ENCODE data around the gene PPIL6.
"Not testable (repeated sequence)": the region's sequence is repeated elsewhere in the genome, so short reads cannot be mapped to it uniquely, and the experiment has no call there.

Gene PPIL6

DNA sequence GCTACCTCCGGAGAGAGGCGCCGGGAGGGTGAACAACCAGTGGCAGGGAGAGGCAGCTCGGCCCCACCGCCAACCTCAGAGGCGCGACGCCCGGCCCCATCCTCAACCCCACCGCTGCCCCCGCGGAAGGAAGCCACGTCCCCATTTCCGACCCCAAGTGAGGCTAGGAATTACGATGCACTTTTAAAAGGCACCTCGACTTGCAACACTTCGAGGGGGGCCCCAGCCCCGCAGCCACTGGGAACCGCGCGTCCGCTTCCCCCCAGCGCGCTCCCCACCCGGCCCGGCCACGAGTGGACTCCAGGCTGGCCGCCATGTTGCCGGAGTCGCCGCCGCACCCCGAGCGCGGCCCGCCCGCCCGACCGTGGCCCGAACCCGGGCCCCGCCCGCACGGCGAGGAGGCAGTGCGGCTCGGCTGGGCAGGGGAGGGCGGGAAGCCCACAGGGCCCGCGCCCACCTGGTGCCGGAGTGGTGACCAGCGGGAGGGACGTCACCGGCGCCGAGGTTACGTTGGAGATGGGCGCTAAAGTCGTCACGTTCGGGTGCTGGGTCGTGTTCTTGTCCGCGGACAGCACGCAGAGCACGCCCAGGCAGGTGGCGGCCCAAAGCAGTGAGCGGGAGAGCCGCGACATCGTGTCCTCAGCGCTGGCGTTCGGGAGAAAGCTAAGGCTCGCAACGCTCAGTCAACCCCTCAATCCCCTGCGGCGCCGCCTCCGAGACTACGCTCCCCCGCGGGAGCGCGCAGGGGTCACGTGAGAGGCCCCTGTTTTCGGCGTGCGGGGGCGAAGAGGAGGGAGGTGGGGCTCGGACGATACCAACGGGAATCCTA lies 58.5 kb downstream of the PPIL6 start, which contains the start of gene CD164:
CD164 (minus strand) TSS at position 721 of the 829 bp plus-strand sequence; CDS start at position 632, 89 bp downstream.
- TF ChIP-seq ZNF274 (IDR thresholded peaks at IDR 0.05; ENCODE audit: low read depth, low read length): no peak
- H3K4me3 ChIP-seq (ENCODE audit: low read length): peak within 1 kb of the TSS; percentile 80

DNA sequence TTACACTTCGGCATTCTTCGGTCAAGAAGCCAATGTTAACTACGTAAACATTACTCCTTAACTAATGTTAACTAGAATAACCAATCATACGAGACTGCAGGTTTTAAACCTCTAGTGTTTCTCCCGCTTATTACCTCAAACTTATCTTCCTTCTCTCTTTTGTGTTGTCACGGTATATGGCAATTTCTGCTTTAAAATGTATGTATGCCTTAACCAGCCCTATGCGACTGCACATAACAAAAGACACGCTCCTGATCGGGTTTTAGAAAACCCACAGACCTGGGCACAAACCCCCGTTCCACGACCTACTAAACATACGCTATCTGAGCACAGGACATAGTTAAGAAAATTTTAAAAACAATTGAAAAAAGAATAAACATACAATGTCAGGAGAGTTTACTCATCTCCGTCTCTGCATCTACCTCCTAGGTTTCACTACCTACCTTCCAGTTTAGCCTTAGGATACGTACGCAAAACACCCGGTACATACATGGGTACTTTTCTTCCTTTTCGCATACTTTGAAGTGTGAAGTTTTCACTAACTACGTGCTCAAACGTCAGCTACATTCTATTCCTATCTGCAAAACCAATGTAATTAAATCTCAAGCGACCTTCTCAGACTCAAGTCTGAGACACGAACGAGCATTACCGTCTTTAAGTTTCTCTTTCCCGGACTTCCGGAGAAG lies 59.2 kb downstream of the PPIL6 start:
- no peak for TF ChIP-seq ZNF274 (IDR thresholded peaks at IDR 0.05; ENCODE audit: low read depth, low read length)
- H3K4me3 ChIP-seq (ENCODE audit: low read length): peak overlapping the region; percentile 80

DNA sequence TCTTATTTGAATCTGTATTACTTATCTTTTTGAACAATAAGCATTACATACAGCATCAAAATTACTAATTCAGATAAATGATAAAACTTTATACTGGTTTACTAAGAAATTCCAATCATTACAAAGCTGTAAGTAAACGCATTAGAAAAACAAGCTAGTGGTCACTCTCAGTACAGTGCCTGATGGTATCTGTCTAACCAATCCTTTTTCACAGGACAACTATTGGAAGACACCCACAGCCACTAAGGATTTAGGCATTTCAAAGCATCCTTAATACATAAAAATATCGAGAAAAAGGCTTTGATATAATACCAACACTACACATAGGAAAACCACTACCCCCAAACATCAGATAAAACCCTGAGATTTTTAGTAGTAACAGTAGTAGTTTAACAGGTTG lies 60.7 kb downstream of the PPIL6 start:
- peak overlapping the region; percentile 80; the same call in 1 of the 2 replicates for H3K4me3 ChIP-seq (ENCODE audit: low read length)
- TF ChIP-seq ZNF274 (IDR thresholded peaks at IDR 0.05; ENCODE audit: low read depth, low read length): no peak

DNA sequence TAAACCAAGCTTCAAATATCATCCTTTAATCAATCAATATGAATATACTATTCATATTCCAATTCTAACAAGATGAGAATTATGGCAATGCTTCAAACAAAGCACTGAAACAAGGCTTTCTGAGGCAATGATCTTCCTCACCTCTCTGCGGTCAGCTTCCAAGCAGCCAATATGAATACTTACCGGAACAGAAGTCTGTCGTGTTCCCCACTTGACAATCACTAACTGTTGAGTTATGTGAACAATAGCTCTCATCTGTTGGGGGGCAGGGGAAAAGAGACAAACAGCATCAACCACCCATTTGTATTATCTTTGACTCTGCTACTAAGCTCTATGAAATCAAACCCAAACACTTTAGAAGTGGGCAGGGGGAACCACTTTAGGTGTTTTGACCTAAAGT lies 62.7 kb downstream of the PPIL6 start:
- H3K4me3 ChIP-seq (ENCODE audit: low read length): no peak overlapping the region
- TF ChIP-seq ZNF274 (IDR thresholded peaks at IDR 0.05; ENCODE audit: low read depth, low read length): no peak

DNA sequence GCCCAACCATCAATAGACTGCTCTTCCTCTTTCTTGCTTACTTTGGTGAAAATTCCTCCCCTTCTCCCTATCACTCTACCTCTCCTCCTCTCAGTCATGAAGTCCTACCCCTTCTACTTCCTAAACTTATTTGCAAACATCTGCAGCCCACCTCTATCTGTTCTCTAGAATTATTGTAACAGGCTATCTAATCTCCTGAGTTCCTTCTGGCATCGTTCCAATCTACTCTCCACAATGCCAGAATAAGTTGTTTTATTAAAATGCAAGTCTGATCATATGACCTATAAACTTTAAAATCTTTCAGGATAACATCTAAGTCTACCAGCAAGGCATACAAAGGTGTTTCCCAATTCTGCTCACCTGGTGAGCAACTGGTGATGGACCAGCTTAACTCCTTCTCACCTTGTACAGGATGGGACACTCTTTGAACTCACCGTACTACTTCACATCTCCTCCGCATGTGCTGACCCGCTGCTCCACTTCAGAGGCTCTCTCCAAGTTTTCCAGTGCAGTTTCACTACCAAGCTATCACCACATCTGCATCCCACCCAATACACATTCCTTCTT lies 66.0 kb downstream of the PPIL6 start:
- no peak for TF ChIP-seq ZNF274 (IDR thresholded peaks at IDR 0.05; ENCODE audit: low read depth, low read length)
- peak overlapping the region; percentile 47; the same call in 1 of the 2 replicates for H3K4me3 ChIP-seq (ENCODE audit: low read length)

DNA sequence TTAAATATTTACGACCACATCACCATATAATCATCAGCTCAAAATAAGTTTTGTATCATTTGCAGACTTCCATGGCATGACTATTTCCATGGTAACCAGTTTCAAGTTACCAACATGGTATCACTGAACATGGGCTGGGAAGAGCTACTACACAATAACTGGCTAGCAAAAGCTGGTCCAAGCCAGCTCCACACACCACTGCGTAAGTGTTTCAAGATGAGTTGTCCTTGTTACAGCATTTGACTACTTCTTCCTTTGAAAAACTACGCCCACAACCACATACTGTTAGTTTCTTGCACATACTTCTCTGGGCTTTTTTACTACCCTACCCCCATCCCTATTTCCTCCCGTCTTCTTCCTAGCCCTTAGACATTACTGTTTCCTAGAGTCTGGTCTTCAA lies 66.7 kb downstream of the PPIL6 start:
- H3K4me3 ChIP-seq (ENCODE audit: low read length): no peak overlapping the region; the same call in 1 of the 2 replicates
- TF ChIP-seq ZNF274 (IDR thresholded peaks at IDR 0.05; ENCODE audit: low read depth, low read length): no peak

DNA sequence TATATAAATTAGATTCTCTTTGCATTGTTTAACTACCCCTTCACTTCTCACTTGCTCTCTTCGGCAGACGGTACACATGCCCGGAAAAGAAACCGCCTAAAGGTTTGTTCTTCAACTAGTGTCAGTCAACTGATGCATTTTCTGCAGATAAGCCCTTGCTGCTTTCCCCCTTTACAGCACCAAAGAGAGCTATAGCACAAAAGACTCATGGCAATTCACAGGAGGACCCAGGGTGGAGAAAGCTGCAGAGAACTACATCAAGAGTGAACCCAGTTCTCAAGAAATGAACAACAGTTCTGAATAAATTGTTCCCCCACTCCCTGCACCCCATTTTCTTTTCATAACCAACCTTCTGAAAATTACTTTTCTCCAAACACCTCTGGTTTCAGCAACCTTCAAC lies 67.1 kb downstream of the PPIL6 start:
- TF ChIP-seq ZNF274 (IDR thresholded peaks at IDR 0.05; ENCODE audit: low read depth, low read length): no peak
- H3K4me3 ChIP-seq (ENCODE audit: low read length): peak overlapping the region; percentile 33

DNA sequence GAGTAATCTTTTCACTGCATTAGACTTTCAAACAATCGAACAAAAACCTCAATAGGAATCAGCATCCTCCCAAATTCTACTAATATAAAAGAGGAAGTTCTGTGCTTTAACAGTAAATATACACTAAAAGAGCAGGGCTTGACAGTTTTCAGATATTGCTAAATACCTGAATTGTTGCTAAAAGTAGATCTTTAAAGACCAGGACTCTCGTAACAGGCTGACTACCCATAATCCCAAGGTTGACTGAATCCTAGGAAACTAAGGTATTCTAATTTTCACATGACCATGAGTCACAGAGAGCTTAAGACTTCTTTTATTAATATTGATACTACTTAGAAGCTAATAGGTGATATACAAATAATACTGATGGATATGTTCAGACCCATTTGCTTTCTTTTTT lies 68.3 kb downstream of the PPIL6 start:
- no peak for TF ChIP-seq ZNF274 (IDR thresholded peaks at IDR 0.05; ENCODE audit: low read depth, low read length)
- no peak overlapping the region; the same call in 1 of the 2 replicates for H3K4me3 ChIP-seq (ENCODE audit: low read length)

DNA sequence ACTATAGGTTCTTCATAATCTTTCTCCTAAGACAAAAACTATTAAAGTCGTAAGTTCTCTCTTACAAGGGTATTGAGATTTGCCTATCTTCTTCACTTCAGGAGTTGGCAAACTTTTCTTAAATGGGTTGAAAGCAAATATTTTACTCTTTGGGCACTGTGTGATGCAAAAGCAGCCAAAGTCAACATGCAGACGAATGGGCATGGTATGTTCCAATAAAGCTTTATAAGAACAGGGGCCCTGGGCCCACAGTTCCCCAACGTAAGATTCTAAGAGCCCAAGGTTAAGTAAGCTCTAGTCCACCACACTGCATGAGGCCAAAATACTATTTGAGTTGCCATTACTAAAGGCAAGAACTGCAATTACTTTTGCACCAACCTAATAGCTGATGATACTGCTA lies 69.6 kb downstream of the PPIL6 start:
- H3K4me3 ChIP-seq (ENCODE audit: low read length): no peak overlapping the region
- TF ChIP-seq ZNF274 (IDR thresholded peaks at IDR 0.05; ENCODE audit: low read depth, low read length): no peak

DNA sequence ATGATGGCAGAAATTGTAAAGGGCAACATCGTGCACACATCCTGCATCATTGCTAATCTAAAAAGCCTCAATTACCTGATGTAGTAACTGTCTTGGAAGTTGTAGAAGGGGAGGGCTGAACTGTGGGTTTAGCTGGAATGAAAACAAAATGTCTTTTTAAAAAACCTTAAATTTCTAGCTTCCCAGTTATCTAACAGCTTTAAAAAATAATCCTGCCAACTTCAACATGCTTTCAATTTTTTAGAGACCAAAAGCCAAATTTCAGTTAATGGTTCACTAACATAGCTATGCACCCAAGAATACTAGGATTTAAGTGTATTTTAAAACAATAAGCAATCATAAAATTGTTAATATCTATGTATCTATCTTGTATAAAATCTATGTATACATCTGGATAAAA lies 70.1 kb downstream of the PPIL6 start:
- TF ChIP-seq ZNF274 (IDR thresholded peaks at IDR 0.05; ENCODE audit: low read depth, low read length): no peak

DNA sequence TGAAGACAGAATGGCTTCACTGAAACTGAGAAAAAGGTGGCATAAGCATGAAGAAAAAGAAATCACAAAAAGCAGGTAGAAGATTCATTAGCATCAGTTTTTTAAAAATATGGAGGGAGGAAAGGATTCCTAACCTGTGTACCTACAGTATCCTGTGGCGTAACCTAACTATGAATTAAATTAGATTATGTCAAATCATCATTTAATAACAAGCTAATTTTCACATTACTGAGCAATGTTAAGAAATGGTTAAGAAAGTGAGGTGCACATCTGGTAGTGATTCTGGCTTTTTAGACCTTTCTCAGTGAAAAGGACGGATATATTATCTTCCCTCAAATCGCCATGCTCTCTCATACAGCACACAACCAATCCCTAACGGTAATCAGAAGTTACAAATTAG lies 70.7 kb downstream of the PPIL6 start:
- no peak for TF ChIP-seq ZNF274 (IDR thresholded peaks at IDR 0.05; ENCODE audit: low read depth, low read length)
- no peak overlapping the region for H3K4me3 ChIP-seq (ENCODE audit: low read length)

More for the DNA sequence above, 70.1 kb downstream of the PPIL6 start:
- H3K4me3 ChIP-seq (ENCODE audit: low read length): no peak overlapping the region

DNA sequence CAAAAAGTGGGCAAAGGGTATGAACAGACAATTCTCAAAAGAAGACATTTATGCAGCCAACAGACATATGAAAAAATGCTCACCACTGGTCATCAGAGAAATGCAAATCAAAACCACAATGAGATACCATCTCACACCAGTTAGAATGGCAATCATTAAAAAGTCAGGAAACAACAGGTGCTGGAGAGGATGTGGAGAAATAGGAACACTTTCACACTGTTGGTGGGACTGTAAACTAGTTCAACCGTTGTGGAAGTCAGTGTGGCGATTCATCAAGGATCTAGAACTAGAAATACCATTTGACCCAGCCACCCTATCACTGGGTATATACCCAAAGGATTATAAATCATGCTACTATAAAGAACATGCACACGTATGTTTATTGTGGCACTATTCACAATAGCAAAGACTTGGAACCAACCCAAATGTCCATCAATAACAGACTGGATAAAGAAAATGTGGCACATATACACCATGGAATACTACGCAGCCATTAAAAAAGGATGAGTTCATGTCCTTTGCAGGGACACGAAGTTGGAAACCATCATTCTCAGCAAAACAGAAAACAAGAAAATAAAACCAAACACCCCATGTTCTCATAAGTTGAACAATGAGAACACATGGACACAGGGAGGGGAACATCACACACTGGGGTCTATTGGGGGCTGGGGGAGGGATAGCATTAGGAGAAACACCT lies 75.9 kb downstream of the PPIL6 start:
- not testable (repeated sequence) for H3K4me3 ChIP-seq (ENCODE audit: low read length)

DNA sequence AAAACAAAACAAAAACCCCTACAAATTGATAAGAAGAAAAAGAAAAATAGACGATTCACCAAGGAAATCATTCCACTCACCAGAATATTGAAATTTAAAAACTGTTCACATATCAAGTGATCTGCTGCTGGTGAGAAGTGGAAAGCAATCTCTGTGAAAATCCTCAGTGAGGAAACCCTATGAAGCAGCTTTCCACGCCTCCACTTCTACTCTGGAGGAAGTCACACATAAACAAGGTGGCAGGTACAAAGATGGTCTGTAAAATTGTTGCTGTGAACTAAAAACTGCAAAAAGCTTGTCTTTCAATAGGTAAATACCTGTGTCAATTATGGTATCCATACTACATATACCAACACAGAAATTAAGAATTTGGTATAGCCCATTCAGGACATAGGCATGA lies 76.7 kb downstream of the PPIL6 start:
- no peak for TF ChIP-seq ZNF274 (IDR thresholded peaks at IDR 0.05; ENCODE audit: low read depth, low read length)
- no peak overlapping the region for H3K4me3 ChIP-seq (ENCODE audit: low read length)
